ENCODE measurements around the gene CENPE.

Gene CENPE

GRCh38 chr4:103136671-103137445 is 61.3 kb downstream of the CENPE start:
- DNase-seq (ENCODE audit: low read depth, low spot score) = no peak

GRCh38 chr4:103129174-103129573 is 69.0 kb downstream of the CENPE start:
- no peak for DNase-seq (ENCODE audit: low read depth, low spot score)

- no peak for DNase-seq (ENCODE audit: low read depth, low spot score)
These were observed 72.0 kb downstream of the CENPE start for GRCh38 chr4:103126126-103126525.

- DNase-seq (ENCODE audit: low read depth, low spot score) = no peak
These were observed 75.0 kb downstream of the CENPE start for GRCh38 chr4:103123114-103123513.

- DNase-seq (ENCODE audit: low read depth, low spot score) = no peak
These were observed 80.0 kb downstream of the CENPE start for GRCh38 chr4:103118166-103118565.

GRCh38 chr4:103111598-103111997 is 86.5 kb downstream of the CENPE start:
- no peak for DNase-seq (ENCODE audit: low read depth, low spot score)

GRCh38 chr4:103108542-103108941 is 89.6 kb downstream of the CENPE start:
- DNase-seq (ENCODE audit: low read depth, low spot score) = no peak

GRCh38 chr4:103105558-103106356 is 92.4 kb downstream of the CENPE start:
- DNase-seq (ENCODE audit: low read depth, low spot score) = no peak

- DNase-seq (ENCODE audit: low read depth, low spot score) = no peak
These were observed 93.3 kb downstream of the CENPE start for GRCh38 chr4:103104886-103105285.

- DNase-seq (ENCODE audit: low read depth, low spot score) = no peak
These were observed 97.5 kb downstream of the CENPE start for GRCh38 chr4:103100691-103101090.

GRCh38 chr4:103099691-103100392 is 98.3 kb downstream of the CENPE start, which contains the start of gene BDH2:
TSS of gene BDH2 (minus strand) at chr4:103099834. CDS start at chr4:103096254, 3,580 bp downstream.
- peak; percentile 79 for DNase-seq (ENCODE audit: low read depth, low spot score)

- no peak for DNase-seq (ENCODE audit: low read depth, low spot score)
These were observed 99.2 kb downstream of the CENPE start for GRCh38 chr4:103098756-103099440.

- no peak for DNase-seq (ENCODE audit: low read depth, low spot score)
These were observed 99.8 kb downstream of the CENPE start for GRCh38 chr4:103098341-103098740.

- DNase-seq (ENCODE audit: low read depth, low spot score) = no peak
These were observed 101.0 kb downstream of the CENPE start for GRCh38 chr4:103097112-103097511.

- DNase-seq (ENCODE audit: low read depth, low spot score) = no peak
These were observed 103.1 kb downstream of the CENPE start for GRCh38 chr4:103095080-103095479.

- DNase-seq (ENCODE audit: low read depth, low spot score) = no peak
These were observed 105.9 kb downstream of the CENPE start for GRCh38 chr4:103092245-103092644.

GRCh38 chr4:103091601-103092223 is 106.4 kb downstream of the CENPE start:
- DNase-seq (ENCODE audit: low read depth, low spot score) = no peak

GRCh38 chr4:103089481-103089880 is 108.7 kb downstream of the CENPE start:
- DNase-seq (ENCODE audit: low read depth, low spot score) = no peak

GRCh38 chr4:103086551-103086950 is 111.6 kb downstream of the CENPE start:
- no peak for DNase-seq (ENCODE audit: low read depth, low spot score)

GRCh38 chr4:103085555-103086196 is 112.5 kb downstream of the CENPE start:
- DNase-seq (ENCODE audit: low read depth, low spot score) = no peak

- no peak for DNase-seq (ENCODE audit: low read depth, low spot score)
These were observed 118.5 kb downstream of the CENPE start for GRCh38 chr4:103079621-103080020.

Measured in smooth muscle cell of the brain vasculature (primary cell).